SU-DHL-6 (cell line): ENCODE data around the gene CHST5.

Experiments
- CTCF ChIP-seq: fragments of 200-600 bp; sonication (generic); IDR thresholded peaks from one replicate; pipeline ENCODE4 v1.5.1; 2017; ENCODE audit warnings: antibody characterized with exemption, mild to moderate bottlenecking, low read length, moderate library complexity; ENCODE audit not compliant: insufficient read depth, poor library complexity, severe bottlenecking
- EZH2phosphoT487 ChIP-seq: fragments of 200-600 bp; sonication (generic), shearing (Covaris generic); conservative IDR thresholded peaks from 2 replicates; pipeline ENCODE4 v1.6.1; 2018; ENCODE audit warnings: mild to moderate bottlenecking, antibody characterized with exemption, low read length, moderate library complexity, mixed read lengths

GRCh38 chr16:75535211-75535843 lies 581 bp downstream of the CHST5 start:
- TF ChIP-seq CTCF = no peak
- no peak for TF ChIP-seq EZH2phosphoT487
